Neural progenitor cell (in vitro differentiated cells): ENCODE measurements around the gene CERS4. TPM values are rescaled to one million over a fixed set of nuclear protein-coding genes. Genes with fewer than 3 reads are reported as not detected.

Source experiments
- DNase-seq: peaks from one replicate; pipeline ENCODE4 v3.0.0-alpha.2; 2016; ENCODE audit warnings: low spot score
- H2AFZ ChIP-seq: fragments of 200-600 bp; sonication (generic); replicated peaks from 2 replicates; pipeline ENCODE4 v1.6.1; 2016; ENCODE audit warnings: antibody characterized with exemption
- H3F3A ChIP-seq: fragments of 200-600 bp; sonication (generic); 2 replicates; pipeline ENCODE4 v1.6.1; 2016; ENCODE audit warnings: antibody characterized with exemption, low read depth
- H3K27ac ChIP-seq: fragments of 200-600 bp; sonication (generic); 2 replicates; pipeline ENCODE4 v1.5.1; 2016; ENCODE audit warnings: mild to moderate bottlenecking
- H3K27me3 ChIP-seq: fragments of 200-600 bp; sonication (generic); 2 replicates; pipeline ENCODE4 v1.6.1; 2016; ENCODE audit warnings: mild to moderate bottlenecking, moderate library complexity
- H3K36me3 ChIP-seq: fragments of 200-600 bp; sonication (generic); 2 replicates; pipeline ENCODE4 v1.5.1; 2016
- H3K4me1 ChIP-seq: fragments of 200-600 bp; sonication (generic); 2 replicates; pipeline ENCODE4 v1.6.1; 2016; ENCODE audit warnings: mixed run types
- H3K4me2 ChIP-seq: fragments of 200-600 bp; sonication (generic); 2 replicates; pipeline ENCODE4 v1.6.1; 2016
- H3K4me3 ChIP-seq: fragments of 200-600 bp; sonication (generic); 2 replicates; pipeline ENCODE4 v1.5.1; 2016
- H3K79me2 ChIP-seq: fragments of 200-600 bp; sonication (generic); 2 replicates; pipeline ENCODE4 v1.6.1; 2016; ENCODE audit warnings: low read depth
- H3K9ac ChIP-seq: fragments of 200-600 bp; sonication (generic); 2 replicates; pipeline ENCODE4 v1.6.1; 2016
- H3K9me3 ChIP-seq: fragments of 200-600 bp; sonication (generic); 2 replicates; pipeline ENCODE4 v1.5.1; 2016; ENCODE audit warnings: low read depth
- H4K20me1 ChIP-seq: fragments of 200-600 bp; sonication (generic); 2 replicates; pipeline ENCODE4 v1.6.1; 2016; ENCODE audit warnings: low read depth
- H3K27ac Mint-ChIP-seq: 3 replicates; pipeline ENCODE4 v1.8.0; 2021; ENCODE audit warnings: mixed read lengths
- H3K27me3 Mint-ChIP-seq: 2 replicates; pipeline ENCODE4 v1.8.0; 2022; ENCODE audit warnings: low read depth, mild to moderate bottlenecking, inconsistent platforms, moderate library complexity, mixed read lengths; ENCODE audit not compliant: insufficient read depth
- H3K36me3 Mint-ChIP-seq: 3 replicates; pipeline ENCODE4 v1.8.0; 2021; ENCODE audit warnings: mixed read lengths
- H3K4me1 Mint-ChIP-seq: 3 replicates; pipeline ENCODE4 v1.8.0; 2021; ENCODE audit warnings: mixed read lengths
- H3K4me3 Mint-ChIP-seq: 3 replicates; pipeline ENCODE4 v1.8.0; 2021; ENCODE audit warnings: mild to moderate bottlenecking, moderate library complexity, mixed read lengths
- H3K9me3 Mint-ChIP-seq: 3 replicates; pipeline ENCODE4 v1.8.0; 2020; ENCODE audit warnings: mixed read lengths
- EZH2 ChIP-seq: fragments of 200-600 bp; sonication (generic); IDR thresholded peaks from 2 replicates; pipeline ENCODE4 v1.6.1; 2017; ENCODE audit warnings: antibody characterized with exemption, mild to moderate bottlenecking, moderate library complexity
- EZH2phosphoT487 ChIP-seq: fragments of 200-600 bp; sonication (generic); IDR thresholded peaks from 2 replicates; pipeline ENCODE4 v1.6.1; 2017; ENCODE audit warnings: antibody characterized with exemption
- total RNA-seq: library from RNA; depleted of rRNA; stranded (reverse); fragments of >200 nt; gene quantifications from 2 replicates; pipeline ENCODE4 v1.2.3, GENCODE V29; 2015; ENCODE audit warnings: low replicate concordance
- TF ChIP-seq, protein P1 (sequence below): fragments of 200-600 bp; sonication (generic); IDR thresholded peaks from 2 replicates; pipeline ENCODE4 v1.5.1; 2017; ENCODE audit warnings: antibody characterized with exemption, mild to moderate bottlenecking

CERS4 gene
- total RNA-seq, 1 donor from 2014 or later = 34.1 TPM

DNA sequence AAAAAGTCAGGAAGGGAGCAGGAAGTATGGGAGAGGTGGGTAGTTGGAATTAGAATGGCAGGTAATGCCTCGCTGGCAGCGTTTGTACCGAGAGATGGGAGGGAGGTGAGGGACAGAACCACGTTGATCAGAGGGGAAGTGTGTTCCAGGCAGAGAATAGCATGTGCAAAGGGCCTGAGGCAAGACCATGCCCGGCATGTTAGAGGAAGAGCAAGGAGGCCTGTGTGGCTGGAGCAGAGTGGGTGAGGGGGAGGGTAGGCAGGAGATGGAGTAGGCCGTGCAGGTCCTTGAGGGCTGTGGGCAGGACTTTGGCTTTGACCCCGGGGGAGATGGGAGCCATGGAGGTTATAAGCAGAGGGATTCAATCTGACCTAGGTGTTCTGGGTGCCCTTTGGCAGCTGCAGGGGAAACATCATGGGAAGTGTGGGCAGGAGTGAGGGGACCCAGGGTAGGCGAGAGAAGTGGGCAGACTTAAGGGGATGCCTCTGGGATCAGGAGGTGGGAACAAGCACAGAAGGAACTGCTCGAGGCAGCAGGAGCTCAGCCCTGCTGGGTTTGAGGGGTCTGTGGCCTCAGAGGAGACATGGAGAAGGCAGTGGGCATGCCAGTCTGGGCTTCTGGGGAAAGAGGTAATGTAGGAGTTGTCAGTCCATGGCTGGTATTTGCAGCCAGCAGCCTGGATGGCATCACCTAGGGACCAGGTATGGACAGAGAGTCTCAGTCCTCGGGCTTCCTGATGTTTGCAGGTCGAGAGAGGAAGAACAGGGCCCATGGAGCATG is 50.2 kb downstream of the CERS4 start:
- Histone ChIP-seq H3K9me3 (no peaks in the 10 kb centered on the region), H3K9ac (no peak overlapping the region), H3K79me2 (no peaks in the 10 kb centered on the region), H3K4me1 (peaks cover 2% of the 10 kb centered on the region), H3K36me3 (no peaks in the 10 kb centered on the region), H2AFZ (no peak overlapping the region), H3F3A (peaks cover 6% of the 10 kb centered on the region), H3K27ac (no peak overlapping the region), H3K27me3 (no peaks in the 10 kb centered on the region), H4K20me1 (no peaks in the 10 kb centered on the region), H3K4me3 (no peak overlapping the region), H3K4me2 (no peak overlapping the region)
- peak overlapping the region; percentile 61 for H3K27ac Mint-ChIP-seq
- no peak for DNase-seq
- no peaks in the 10 kb centered on the region for H3K27me3 Mint-ChIP-seq
- H3K36me3 Mint-ChIP-seq = peaks cover 14% of the 10 kb centered on the region
- H3K4me1 Mint-ChIP-seq = peaks cover 9% of the 10 kb centered on the region
- TF ChIP-seq, protein P1, sequence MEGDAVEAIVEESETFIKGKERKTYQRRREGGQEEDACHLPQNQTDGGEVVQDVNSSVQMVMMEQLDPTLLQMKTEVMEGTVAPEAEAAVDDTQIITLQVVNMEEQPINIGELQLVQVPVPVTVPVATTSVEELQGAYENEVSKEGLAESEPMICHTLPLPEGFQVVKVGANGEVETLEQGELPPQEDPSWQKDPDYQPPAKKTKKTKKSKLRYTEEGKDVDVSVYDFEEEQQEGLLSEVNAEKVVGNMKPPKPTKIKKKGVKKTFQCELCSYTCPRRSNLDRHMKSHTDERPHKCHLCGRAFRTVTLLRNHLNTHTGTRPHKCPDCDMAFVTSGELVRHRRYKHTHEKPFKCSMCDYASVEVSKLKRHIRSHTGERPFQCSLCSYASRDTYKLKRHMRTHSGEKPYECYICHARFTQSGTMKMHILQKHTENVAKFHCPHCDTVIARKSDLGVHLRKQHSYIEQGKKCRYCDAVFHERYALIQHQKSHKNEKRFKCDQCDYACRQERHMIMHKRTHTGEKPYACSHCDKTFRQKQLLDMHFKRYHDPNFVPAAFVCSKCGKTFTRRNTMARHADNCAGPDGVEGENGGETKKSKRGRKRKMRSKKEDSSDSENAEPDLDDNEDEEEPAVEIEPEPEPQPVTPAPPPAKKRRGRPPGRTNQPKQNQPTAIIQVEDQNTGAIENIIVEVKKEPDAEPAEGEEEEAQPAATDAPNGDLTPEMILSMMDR = no peak
- no peak for TF ChIP-seq EZH2phosphoT487
- no peak for TF ChIP-seq EZH2
- H3K9me3 Mint-ChIP-seq = no peaks in the 10 kb centered on the region
- peak overlapping the region; percentile 52 for H3K4me3 Mint-ChIP-seq

DNA sequence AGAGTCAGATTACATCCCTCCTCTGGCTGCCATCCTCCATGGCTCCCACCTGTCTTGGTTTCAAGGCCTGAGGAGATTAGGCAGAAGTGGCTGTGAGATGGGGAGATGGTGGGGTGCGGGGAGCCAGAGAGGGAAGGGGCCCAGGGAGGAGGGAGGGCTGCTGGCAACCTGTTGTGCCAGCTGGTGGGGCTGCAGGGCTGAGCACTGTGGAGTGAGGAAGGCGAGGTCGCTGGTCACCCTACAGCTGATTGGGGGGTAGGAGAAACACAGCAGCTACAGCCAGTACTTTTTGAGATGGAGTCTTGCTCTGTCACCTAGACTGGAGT is 50.7 kb downstream of the CERS4 start:
- Mint-ChIP-seq H3K27me3 (no peaks in the 10 kb centered on the region), H3K27ac (peak overlapping the region; percentile 61), H3K4me3 (peak overlapping the region; percentile 52), H3K36me3 (peaks cover 14% of the 10 kb centered on the region), H3K9me3 (no peaks in the 10 kb centered on the region), H3K4me1 (peaks cover 9% of the 10 kb centered on the region)
- Histone ChIP-seq H3K9me3 (no peaks in the 10 kb centered on the region), H4K20me1 (no peaks in the 10 kb centered on the region), H3K4me2 (no peak overlapping the region), H3K27ac (no peak overlapping the region), H3K4me3 (no peak overlapping the region), H3K79me2 (no peaks in the 10 kb centered on the region), H3K4me1 (peaks cover 2% of the 10 kb centered on the region), H3F3A (peaks cover 8% of the 10 kb centered on the region), H3K36me3 (no peaks in the 10 kb centered on the region), H3K27me3 (no peaks in the 10 kb centered on the region), H2AFZ (no peak overlapping the region), H3K9ac (no peak overlapping the region)
- TF ChIP-seq, protein P1 = no peak
- TF ChIP-seq EZH2phosphoT487 (no peak), EZH2 (no peak)
- DNase-seq = no peak

DNA sequence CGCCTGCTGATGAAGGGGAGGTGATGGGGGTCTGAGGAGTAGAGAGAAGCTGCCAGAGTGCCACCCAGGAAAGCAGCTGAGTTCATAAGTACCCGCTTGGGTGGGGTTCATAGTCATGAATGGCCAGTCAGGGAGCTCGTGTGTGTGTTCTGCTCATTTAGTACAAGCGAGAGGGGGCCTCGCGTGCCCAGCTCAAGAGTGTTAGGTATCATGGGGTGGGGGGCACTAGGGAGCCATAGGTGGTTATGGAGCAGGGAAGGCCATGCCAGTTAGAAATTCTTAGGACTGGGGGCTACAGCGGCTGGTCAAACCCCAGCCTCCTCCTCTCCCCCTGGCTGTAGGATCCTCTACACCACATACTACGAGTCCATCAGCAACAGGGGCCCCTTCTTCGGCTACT is 52.2 kb downstream of the CERS4 start:
- H3K4me3 ChIP-seq = no peak overlapping the region
- DNase-seq = no peak
- no peak overlapping the region for H3K4me3 Mint-ChIP-seq

More for the DNA sequence above, 52.2 kb downstream of the CERS4 start:
- H3K79me2 ChIP-seq = no peaks in the 10 kb centered on the region
- no peaks in the 10 kb centered on the region for H3K27me3 ChIP-seq
- H3K27me3 Mint-ChIP-seq = peaks cover 3% of the 10 kb centered on the region
- peaks cover 9% of the 10 kb centered on the region for H3K4me1 Mint-ChIP-seq
- H3K9me3 ChIP-seq = no peaks in the 10 kb centered on the region
- H3K36me3 Mint-ChIP-seq = peaks cover 9% of the 10 kb centered on the region
- H3K27ac Mint-ChIP-seq = no peak overlapping the region
- H3K4me2 ChIP-seq = no peak overlapping the region
- H3K27ac ChIP-seq = no peak overlapping the region
- no peak overlapping the region for H3K9ac ChIP-seq
- no peak overlapping the region for H2AFZ ChIP-seq
- H4K20me1 ChIP-seq = no peaks in the 10 kb centered on the region
- H3K9me3 Mint-ChIP-seq = no peaks in the 10 kb centered on the region
- no peaks in the 10 kb centered on the region for H3K36me3 ChIP-seq
- TF ChIP-seq, protein P1 = no peak
- TF ChIP-seq EZH2phosphoT487 (no peak), EZH2 (no peak)
- peaks cover 17% of the 10 kb centered on the region for H3F3A ChIP-seq
- peaks cover 2% of the 10 kb centered on the region for H3K4me1 ChIP-seq
